Choroid plexus epithelial cell (primary cell): ENCODE data around the gene PRKAG2.

ENCODE experiments used
- DNase-seq: peaks from one replicate; pipeline ENCODE4 v3.0.0-alpha.2; 2010; ENCODE audit warnings: low read depth
- H3K4me3 ChIP-seq: 2 replicates; pipeline ENCODE4 v1.5.1; 2011; ENCODE audit warnings: low read depth, mild to moderate bottlenecking, control low read depth, low read length, moderate library complexity
- CTCF ChIP-seq: conservative IDR thresholded peaks from 2 replicates; pipeline ENCODE4 v1.5.1; 2011; ENCODE audit warnings: low read depth, mild to moderate bottlenecking, control low read depth, inconsistent platforms, low read length, moderate library complexity

The PRKAG2 gene

GRCh38 chr7:151625606-151626005, 251.3 kb downstream of the PRKAG2 start:
- TF ChIP-seq CTCF = no peak
- H3K4me3 ChIP-seq = no peak overlapping the region
- no peak for DNase-seq

DNA sequence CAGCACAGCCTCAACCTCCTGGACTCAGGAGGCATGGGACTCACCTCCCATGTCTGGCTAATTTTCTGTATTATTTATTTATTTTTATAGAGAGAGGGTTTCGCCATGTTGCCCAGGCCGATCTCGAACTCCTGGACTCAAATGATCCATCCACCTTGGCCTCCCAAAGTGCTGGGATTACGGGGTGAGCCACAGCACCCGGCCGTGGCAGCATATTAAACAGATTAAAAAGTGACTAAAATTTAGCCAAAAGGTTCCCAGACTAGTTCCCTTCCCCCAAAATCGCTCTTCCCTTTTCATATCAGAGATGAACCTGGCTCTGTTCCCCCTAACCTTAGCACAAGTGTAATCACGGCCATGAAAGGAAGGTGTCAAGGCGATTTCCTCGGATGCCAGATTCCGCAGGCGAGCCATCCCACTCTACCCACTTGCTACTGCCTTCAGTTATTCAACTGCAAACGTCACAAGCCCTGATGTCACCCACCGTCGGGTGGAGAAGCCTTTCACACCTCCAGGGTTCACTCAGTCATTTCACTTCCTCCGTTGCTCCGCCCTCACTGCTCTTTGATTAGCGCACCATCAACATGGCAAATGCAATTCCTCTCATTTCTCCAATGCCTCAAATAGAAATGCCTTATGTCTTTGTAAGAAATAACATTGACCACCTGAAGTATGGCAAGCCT, 252.5 kb downstream of the PRKAG2 start:
- DNase-seq = no peak
- no peak for TF ChIP-seq CTCF

DNA sequence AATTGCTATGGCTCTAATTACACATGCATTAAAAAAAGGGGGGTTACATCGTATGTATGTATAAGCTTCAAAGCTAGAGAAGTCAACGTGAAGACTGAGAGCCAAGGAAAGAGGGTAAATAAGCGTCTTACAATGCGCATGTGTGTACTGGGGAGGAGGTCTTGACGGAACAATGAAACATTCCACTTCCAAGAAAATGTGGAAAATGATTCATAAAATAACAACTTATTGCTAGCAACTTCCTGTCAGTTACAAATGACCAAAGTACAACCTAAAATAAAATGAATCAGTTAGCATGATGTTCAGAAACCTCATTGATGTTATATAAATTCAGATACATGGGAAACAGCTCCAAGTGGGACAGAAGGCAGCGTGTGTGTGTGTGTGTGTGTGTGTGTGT, 253.1 kb downstream of the PRKAG2 start:
- DNase-seq = peak; percentile 86
- no peak for TF ChIP-seq CTCF
- H3K4me3 ChIP-seq = no peak overlapping the region

More for the DNA sequence above, 252.5 kb downstream of the PRKAG2 start:
- H3K4me3 ChIP-seq = no peak overlapping the region

DNA sequence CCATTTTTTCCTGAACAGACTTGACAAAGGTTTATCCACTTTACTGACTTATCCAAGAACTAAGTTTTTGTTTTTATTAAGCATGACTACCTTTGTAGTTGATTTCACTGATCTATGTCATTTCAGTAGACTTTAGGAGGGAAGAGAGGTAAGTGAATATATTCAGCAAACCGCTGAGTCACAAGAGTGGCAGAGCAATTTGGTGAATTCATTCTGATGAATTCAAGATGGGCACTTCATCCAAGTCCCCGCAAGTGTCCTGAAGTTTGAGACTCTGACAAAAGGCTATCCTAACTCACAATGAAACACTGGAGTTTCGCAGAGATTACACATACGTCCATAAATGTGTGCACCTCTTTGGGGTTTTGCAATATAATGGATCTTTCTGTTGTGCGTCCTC, 255.0 kb downstream of the PRKAG2 start:
- TF ChIP-seq CTCF = no peak
- DNase-seq = no peak
- H3K4me3 ChIP-seq = no peak overlapping the region

- DNase-seq = no peak
- TF ChIP-seq CTCF = no peak
Measured at GRCh38 chr7:151616443-151617213, 260.3 kb downstream of the PRKAG2 start.

GRCh38 chr7:151615784-151616183, 261.1 kb downstream of the PRKAG2 start:
- H3K4me3 ChIP-seq = no peak overlapping the region
- TF ChIP-seq CTCF = no peak
- no peak for DNase-seq

More at GRCh38 chr7:151616443-151617213, 260.3 kb downstream of the PRKAG2 start:
- no peak overlapping the region for H3K4me3 ChIP-seq

GRCh38 chr7:151615058-151615457, 261.9 kb downstream of the PRKAG2 start:
- DNase-seq = no peak
- TF ChIP-seq CTCF = no peak
- H3K4me3 ChIP-seq = no peak overlapping the region
